Measurements from ENCODE around the gene RBPJ. TPM values are rescaled to one million over a fixed set of nuclear protein-coding genes. Genes with fewer than 3 reads are reported as not detected.

Gene RBPJ
- total and polyA plus RNA-seq, 7 donors, result 10.6 to 44.4 (median 28.8) TPM

- DNase-seq (no peak), ATAC-seq (no peak)
- intact Hi-C loops (cut with DNase I), result loop anchor here (5.0 to 10.0 kb wide), 3 partner anchors 235 to 333 kb away; no protein-coding TSS in a partner anchor
- no peak for TF ChIP-seq CTCF (IDR thresholded peaks at IDR 0.05)
- 72 to 94% (median 84%) methylated on average over 2 of the region's 2 CpGs for WGBS, 3 donors
- Histone ChIP-seq H3K9me3 (peaks cover 7% of the 10 kb centered on the region), H3K36me3 (ENCODE audit: insufficient read depth in 1 of 2, low read depth in 1 of 2) (no peaks in the 10 kb centered on the region), H3K27ac (no peak overlapping the region), H3K4me3 (no peak overlapping the region), H3K4me1 (peaks cover 2% of the 10 kb centered on the region), H3K27me3 (ENCODE audit: insufficient read depth in 3 of 3, low read length in 2 of 3) (no peaks in the 10 kb centered on the region)
Measured at GRCh38 chr4:26317766-26318165, 3.0 kb upstream of the RBPJ start.

GRCh38 chr4:26319467-26319948, 1.3 kb upstream of the RBPJ start:
- H3K36me3 ChIP-seq (ENCODE audit: insufficient read depth in 1 of 2, low read depth in 1 of 2), result no peaks in the 10 kb centered on the region
- TF ChIP-seq CTCF (IDR thresholded peaks at IDR 0.05), result no peak
- peak overlapping the region; percentile 83 for H3K27ac ChIP-seq
- WGBS, 3 donors, result 0 to 1% (median 1%) methylated on average over 42 to 43 of the region's 43 CpGs
- intact Hi-C loops (cut with DNase I), result loop anchor here (5.0 to 10.0 kb wide), 3 partner anchors 237 to 335 kb away; no protein-coding TSS in a partner anchor
- H3K4me3 ChIP-seq, result peak overlapping the region; percentile 76
- peak; percentile 96 to 99 for DNase-seq
- no peaks in the 10 kb centered on the region for H3K27me3 ChIP-seq (ENCODE audit: insufficient read depth in 3 of 3, low read length in 2 of 3)
- ATAC-seq, result peak; percentile 93 to 94 (median 94)
- H3K4me1 ChIP-seq, result peaks cover 17% of the 10 kb centered on the region
- H3K9me3 ChIP-seq, result peaks cover 7% of the 10 kb centered on the region

- Histone ChIP-seq H3K27me3 (ENCODE audit: insufficient read depth in 3 of 3, low read length in 2 of 3) (no peaks in the 10 kb centered on the region), H3K27ac (peak overlapping the region; percentile 83), H3K4me3 (peak overlapping the region; percentile 76), H3K36me3 (ENCODE audit: insufficient read depth in 1 of 2, low read depth in 1 of 2) (no peaks in the 10 kb centered on the region), H3K4me1 (peaks cover 22% of the 10 kb centered on the region), H3K9me3 (peaks cover 7% of the 10 kb centered on the region)
- TF ChIP-seq CTCF (IDR thresholded peaks at IDR 0.05), result no peak
- WGBS, 3 donors, result 0 to 1% (median 0%) methylated on average over 33 of the region's 33 CpGs
- ATAC-seq (peak; percentile 11 to 34 (median 17)), DNase-seq (no peak)
- intact Hi-C loops (cut with DNase I), result loop anchor here (2.0 to 10.0 kb wide), 6 partner anchors 235 to 395 kb away; partner anchors contain the start of gene TBC1D19 (in 1 of the 2)
Measured at GRCh38 chr4:26319949-26320537, 771 bp upstream of the RBPJ start.

GRCh38 chr4:26321373-26322221, 783 bp downstream of the RBPJ start:
- intact Hi-C loops (cut with DNase I), result loop anchor here in 1 of 2 donors (2.0 to 10.0 kb wide), 3 partner anchors 237 to 397 kb away; partner anchors contain the start of gene TBC1D19
- ATAC-seq (no peak), DNase-seq (peak in 1 of 2 donors; percentile 58)
- peaks cover 30% of the 10 kb centered on the region for H3K4me1 ChIP-seq
- no peak for TF ChIP-seq CTCF (IDR thresholded peaks at IDR 0.05)
- H3K27me3 ChIP-seq (ENCODE audit: insufficient read depth in 3 of 3, low read length in 2 of 3), result no peaks in the 10 kb centered on the region
- peak overlapping the region; percentile 74 for H3K27ac ChIP-seq
- 1 to 2% (median 1%) methylated on average over 46 to 52 of the region's 52 CpGs for WGBS, 3 donors
- H3K4me3 ChIP-seq, result peak overlapping the region; percentile 76
- H3K36me3 ChIP-seq (ENCODE audit: insufficient read depth in 1 of 2, low read depth in 1 of 2), result no peaks in the 10 kb centered on the region
- no peaks in the 10 kb centered on the region for H3K9me3 ChIP-seq

Measured in psoas muscle (tissue), 8 donors.